NCI-H1694 treated with DMSO at 0.1 percent for 48 hours (cell line): ENCODE results near the gene DCDC2C.
A peak's percentile ranks its signal among the peaks of the same experiment; 100 is the strongest.
"Not testable (repeated sequence)": the region's sequence is repeated elsewhere in the genome, so short reads cannot be mapped to it uniquely, and the experiment has no call there.

ENCODE experiments used
- DNase-seq: peaks from one replicate; lab custom pipeline; 2025; lab: John Stamatoyannopoulos, UW

The DCDC2C gene

GRCh38 chr2:3771576-3771975, 68.2 kb downstream of the DCDC2C start:
- DNase-seq = no peak

DNA sequence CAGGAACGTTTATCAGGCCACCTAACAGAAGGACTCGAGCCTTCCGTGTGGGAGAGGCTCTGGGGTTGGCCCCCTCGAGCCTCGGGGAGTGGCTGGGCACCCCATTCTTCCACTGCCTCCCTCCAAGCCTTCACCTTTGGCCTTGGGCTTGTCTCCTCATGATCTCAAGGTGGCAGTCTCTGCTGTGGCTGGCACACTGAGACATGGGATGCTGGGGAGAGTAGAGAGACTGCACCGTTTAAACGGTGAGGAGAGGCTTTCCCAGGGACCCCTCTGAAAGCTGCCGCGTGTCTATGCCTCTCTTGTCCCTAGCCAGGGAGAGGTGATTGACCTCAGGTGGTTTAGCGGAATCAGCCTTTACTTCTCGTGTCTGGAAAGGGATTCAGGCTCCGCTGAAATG, 71.0 kb downstream of the DCDC2C start:
- DNase-seq = no peak

DNA sequence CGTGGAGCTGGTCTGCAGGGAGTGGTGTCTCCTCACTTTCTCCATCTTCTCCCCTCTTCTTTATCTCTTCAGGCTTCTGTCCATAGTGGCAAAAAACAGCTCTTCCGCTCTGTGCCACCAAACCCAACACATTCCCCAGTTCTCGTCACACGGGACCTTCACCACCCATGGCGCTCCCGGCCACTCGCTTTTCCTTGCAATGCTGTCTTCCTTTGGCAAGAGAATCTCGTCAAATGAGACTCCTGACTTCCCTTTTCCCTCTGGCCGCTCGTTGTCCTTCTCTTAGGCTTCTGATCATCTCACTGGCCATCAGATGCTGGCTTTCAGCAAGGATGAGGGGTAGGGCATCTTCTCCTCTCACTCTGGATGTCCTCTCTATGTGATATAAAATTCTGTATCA, 72.9 kb downstream of the DCDC2C start:
- no peak for DNase-seq

- DNase-seq = no peak
Observed at GRCh38 chr2:3777966-3778365, 74.6 kb downstream of the DCDC2C start.

- DNase-seq = no peak
Observed at GRCh38 chr2:3778851-3779495, 75.6 kb downstream of the DCDC2C start.

GRCh38 chr2:3779496-3780049, 76.2 kb downstream of the DCDC2C start:
- no peak for DNase-seq

- peak; percentile 84 for DNase-seq
Observed at GRCh38 chr2:3780477-3781402, 77.4 kb downstream of the DCDC2C start.

DNA sequence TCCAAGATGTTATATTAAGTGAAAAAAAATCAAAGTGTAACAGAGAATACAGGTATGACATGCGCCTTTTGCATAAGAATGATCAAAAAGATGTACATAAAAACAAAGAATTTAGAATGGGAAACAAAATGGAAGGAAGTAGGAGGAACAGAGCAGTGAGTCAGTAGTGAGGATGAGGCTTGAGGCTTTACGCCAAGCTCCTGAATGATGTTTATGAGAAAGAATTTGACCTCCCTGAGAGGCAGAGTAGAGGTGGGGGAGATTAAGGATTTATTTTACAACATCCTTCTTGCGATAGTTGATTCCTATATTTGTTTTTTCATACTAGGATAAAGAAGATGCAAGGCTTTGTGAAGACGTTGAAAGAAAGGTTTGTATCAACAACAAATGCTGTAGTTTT, 81.4 kb downstream of the DCDC2C start:
- DNase-seq = no peak

- DNase-seq = no peak
Observed at GRCh38 chr2:3785220-3785889, 82.0 kb downstream of the DCDC2C start.

DNA sequence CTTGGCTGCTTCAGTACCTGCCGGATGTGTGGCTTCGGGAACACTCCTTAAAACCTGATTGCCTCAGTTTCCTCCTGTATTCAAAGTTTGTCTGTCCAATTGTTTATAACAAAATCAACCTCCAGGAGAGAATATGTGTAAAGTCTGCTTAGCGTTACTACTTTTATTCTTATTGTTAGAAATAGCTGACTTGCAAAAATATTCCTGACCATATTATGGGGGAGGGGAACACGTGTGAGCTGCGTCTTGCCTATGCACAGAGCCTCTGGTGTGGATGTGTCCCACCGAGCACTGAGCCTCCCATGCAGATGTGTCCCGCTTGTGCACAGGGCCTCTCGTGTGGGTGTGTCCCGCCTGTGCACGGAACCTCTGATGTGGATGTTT, 82.5 kb downstream of the DCDC2C start:
- no peak for DNase-seq

GRCh38 chr2:3787768-3788167, 84.4 kb downstream of the DCDC2C start:
- no peak for DNase-seq

DNA sequence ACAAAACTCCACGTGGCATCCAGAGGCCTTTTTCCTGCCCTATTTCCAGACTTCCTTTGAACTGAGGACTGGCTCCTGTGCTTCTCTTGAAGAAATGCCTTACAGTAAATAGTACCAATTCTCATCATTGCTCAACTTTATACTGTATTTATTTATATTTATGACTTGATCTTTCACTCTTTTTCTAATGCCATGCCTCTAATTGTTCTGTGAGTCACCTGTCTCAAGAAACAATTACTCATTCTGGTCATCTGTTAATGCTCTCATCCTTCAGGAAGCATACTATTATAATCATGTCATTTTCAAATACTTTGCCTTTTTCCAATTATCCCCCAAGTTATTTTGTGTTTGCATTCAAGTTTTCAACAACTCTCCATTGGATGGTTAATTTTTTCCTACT, 85.9 kb downstream of the DCDC2C start:
- DNase-seq = no peak

DNA sequence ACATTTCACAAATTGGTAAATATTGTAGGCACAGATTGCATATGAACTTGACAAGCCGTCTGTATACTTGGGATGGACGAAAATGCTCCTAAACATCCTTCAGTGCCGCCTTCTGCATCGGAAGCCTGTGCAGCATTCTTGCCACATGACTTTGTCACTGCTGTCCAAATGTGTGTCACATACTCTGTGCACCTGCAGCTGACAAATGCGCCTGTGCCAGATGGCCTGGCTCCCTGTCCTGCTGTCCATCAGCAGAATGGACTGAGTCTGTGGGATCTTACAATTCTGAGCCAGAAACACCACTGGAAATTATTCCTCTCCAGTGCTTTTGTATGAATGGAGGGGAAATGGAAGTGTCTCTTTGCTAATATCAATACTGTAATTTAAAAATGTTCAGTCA, 89.9 kb downstream of the DCDC2C start:
- DNase-seq = no peak

DNA sequence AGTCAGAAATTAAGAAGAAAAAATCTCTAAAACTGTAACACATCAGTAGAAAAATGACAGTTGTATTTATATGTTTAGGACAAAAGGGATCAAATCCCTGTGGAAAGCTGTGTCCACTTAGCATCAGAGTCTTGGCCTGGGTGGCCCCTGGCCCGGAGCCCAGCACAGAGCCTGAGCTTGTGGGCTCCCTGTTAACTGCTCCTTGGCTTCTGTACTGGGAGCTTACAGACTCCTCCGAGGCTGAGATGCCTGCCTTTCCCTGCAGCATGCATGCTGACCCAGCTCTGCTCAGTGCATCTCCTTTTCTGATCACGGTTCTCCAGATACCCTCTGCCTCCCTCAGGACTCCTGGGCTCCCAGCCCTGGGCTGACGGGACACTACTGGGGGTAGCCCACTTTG, 98.1 kb downstream of the DCDC2C start:
- DNase-seq = no peak

DNA sequence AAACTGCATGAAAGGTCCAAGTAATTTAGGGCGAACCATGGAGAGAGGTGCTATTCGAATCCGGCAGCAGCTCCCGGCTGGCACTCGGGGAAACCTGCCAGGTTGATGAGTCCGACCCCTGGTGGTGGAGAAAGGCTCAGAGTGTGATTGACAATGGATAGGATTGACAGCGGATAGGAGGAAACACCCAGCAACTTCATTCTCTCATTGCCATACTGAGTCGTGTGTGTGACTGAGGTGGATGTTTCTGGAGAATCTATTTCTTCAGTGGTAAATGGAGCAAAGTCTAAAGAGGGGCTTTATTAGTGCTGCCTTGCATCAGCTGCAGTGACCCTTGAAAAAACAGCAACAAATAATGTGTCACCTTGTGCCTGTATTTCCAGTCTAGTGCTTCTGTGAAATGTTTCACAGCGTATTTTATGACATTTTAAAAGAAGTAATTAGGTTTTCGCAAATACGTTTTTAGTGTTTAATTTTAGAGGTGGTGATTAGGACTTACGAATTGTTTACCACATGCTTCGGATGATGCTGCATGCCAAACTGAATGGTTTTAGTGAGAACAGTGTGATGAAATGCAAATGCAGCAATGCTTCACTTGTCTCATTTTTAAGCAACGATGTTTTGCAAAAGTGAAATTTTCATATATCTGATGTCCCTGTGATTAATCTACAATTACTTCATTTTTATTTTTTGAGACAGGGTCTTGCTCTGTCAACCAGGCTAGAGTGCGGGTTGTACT, 102.0 kb downstream of the DCDC2C start:
- DNase-seq = peak; percentile 80

- no peak for DNase-seq
Observed at GRCh38 chr2:3806168-3806567, 102.8 kb downstream of the DCDC2C start.

DNA sequence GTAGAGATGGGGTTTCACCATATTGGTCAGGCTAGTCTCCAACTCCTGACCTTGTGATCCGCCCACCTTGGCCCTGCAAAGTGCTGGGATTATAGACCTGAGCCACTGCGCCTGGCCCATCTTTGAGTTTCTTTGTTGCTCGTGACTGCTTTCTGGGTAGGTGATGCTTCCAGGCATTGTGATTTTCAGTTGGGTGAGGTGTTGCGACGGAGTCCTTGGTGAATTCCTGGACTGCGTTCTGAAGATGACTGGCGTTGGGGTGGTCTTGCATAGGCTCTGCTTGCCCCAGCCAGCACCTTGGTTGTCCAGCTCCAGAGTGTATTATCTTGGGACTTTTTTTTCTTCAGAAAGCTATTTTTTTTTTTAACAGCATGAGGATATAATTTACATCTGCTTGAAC, 103.4 kb downstream of the DCDC2C start:
- no peak for DNase-seq

- DNase-seq = no peak
Observed at GRCh38 chr2:3807853-3808252, 104.5 kb downstream of the DCDC2C start.

- no peak for DNase-seq
Observed at GRCh38 chr2:3814706-3815245, 111.4 kb downstream of the DCDC2C start.

- DNase-seq = not testable (repeated sequence)
Observed at GRCh38 chr2:3817144-3817543, 113.8 kb downstream of the DCDC2C start.

DNA sequence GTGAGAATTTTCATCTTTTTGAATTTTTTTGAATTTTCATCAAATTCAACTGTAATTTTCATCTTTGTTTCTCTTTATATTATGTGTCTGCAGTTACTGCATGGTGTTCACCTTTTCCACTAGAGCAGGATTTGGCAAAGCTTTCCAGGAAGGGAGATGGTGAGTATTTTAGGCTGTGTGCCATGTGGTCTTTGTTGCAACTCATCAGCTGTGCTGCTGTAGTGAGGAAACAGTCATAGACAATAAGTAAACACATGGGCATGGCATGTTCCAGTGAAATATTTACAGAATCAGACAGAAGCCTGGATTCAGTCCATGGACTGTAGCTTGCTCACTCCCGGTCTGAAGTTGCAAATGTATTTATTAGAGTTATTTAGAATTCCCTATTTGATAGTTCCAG, 120.4 kb downstream of the DCDC2C start:
- no peak for DNase-seq
